Lower leg skin (tissue), 4 donors: Measurements from ENCODE around the gene PTTG1IP. TPM values are rescaled to one million over a fixed set of nuclear protein-coding genes. Genes with fewer than 3 reads are reported as not detected.

ENCODE experiments used
- DNase-seq, 2 donors: peaks; one replicate each; pipeline ENCODE4 v3.0.0-alpha.2; 2019; ENCODE audit warnings: low spot score in 2 of 2
- H3K4me3 ChIP-seq: fragments of 200-600 bp; sonication (generic); 2 replicates; pipeline ENCODE4 v1.5.1; 2017; ENCODE audit warnings: mild to moderate bottlenecking, low read depth; ENCODE audit not compliant: poor library complexity, severe bottlenecking
- CTCF ChIP-seq, 3 donors: fragments of 450-650 bp; IDR thresholded peaks; one replicate each; pipeline ENCODE4 v1.5.1; 2016; ENCODE audit warnings: antibody characterized with exemption in 3 of 3, mild to moderate bottlenecking in 3 of 3, moderate library complexity in 2 of 3
- POLR2A ChIP-seq, 2 donors: fragments of 450-650 bp; IDR thresholded peaks; one replicate each; pipeline ENCODE4 v1.6.1; 2016 to 2017; ENCODE audit warnings: antibody characterized with exemption in 2 of 2, mild to moderate bottlenecking in 1 of 2, moderate library complexity in 1 of 2
- WGBS, 2 donors: methylation state at CpG; one replicate each; pipeline ENCODE4 v1.1.5; 2018; 5-methylcytosine and 5-hydroxymethylcytosine counted together
- intact Hi-C: fragments of 100-400 bp; cut with DNase I; formaldehyde crosslinking; loops from one replicate; pipeline ENCODE4 v1.15.0; 2023; ENCODE audit warnings: low total_unique reads
- total RNA-seq, 4 donors: library from RNA; depleted of rRNA; stranded (reverse); fragments of >200 nt; gene quantifications; one replicate each; pipeline ENCODE4 v1.1.0, GENCODE V29; 2016

PTTG1IP gene
- total RNA-seq, 4 donors from 2014 or later: 110 to 193 (median 133) TPM

- peak in 1 of 2 donors; percentile 92 for DNase-seq
- intact Hi-C loops: no loop called here
- no peak for TF ChIP-seq POLR2A (IDR thresholded peaks at IDR 0.05)
- TF ChIP-seq CTCF (IDR thresholded peaks at IDR 0.05): no peak
- 6 to 8% methylated on average over 27 to 28 of the region's 34 CpGs for WGBS, 2 donors
- no peak overlapping the region for H3K4me3 ChIP-seq
Measured at GRCh38 chr21:44845418-44846223, 27.9 kb downstream of the PTTG1IP start.

- TF ChIP-seq POLR2A (IDR thresholded peaks at IDR 0.05): no peak
- no peak for TF ChIP-seq CTCF (IDR thresholded peaks at IDR 0.05)
- DNase-seq: no peak
- H3K4me3 ChIP-seq: no peak overlapping the region
- 75 to 79% methylated on average over 16 of the region's 16 CpGs for WGBS, 2 donors
- intact Hi-C loops: loop anchor here (1.0 kb wide), 1 partner anchor 40 kb away; no protein-coding TSS in a partner anchor
Measured at GRCh38 chr21:44844256-44844655, 29.2 kb downstream of the PTTG1IP start.

GRCh38 chr21:44842721-44843445 lies 30.6 kb downstream of the PTTG1IP start:
- no peak for DNase-seq
- TF ChIP-seq POLR2A (IDR thresholded peaks at IDR 0.05) (no peak), CTCF (IDR thresholded peaks at IDR 0.05) (no peak)
- no peak overlapping the region for H3K4me3 ChIP-seq
- 72 to 79% methylated on average over 23 of the region's 23 CpGs for WGBS, 2 donors
- intact Hi-C loops: no loop called here

- intact Hi-C loops: no loop called here
- TF ChIP-seq POLR2A (IDR thresholded peaks at IDR 0.05) (no peak), CTCF (IDR thresholded peaks at IDR 0.05) (no peak)
- 83 to 87% methylated on average over 10 of the region's 10 CpGs for WGBS, 2 donors
- no peak for DNase-seq
- no peak overlapping the region for H3K4me3 ChIP-seq
Measured at GRCh38 chr21:44842087-44842486, 31.4 kb downstream of the PTTG1IP start.

GRCh38 chr21:44840771-44841170 lies 32.7 kb downstream of the PTTG1IP start:
- intact Hi-C loops: no loop called here
- no peak for DNase-seq
- H3K4me3 ChIP-seq: no peak overlapping the region
- TF ChIP-seq POLR2A (IDR thresholded peaks at IDR 0.05) (no peak), CTCF (IDR thresholded peaks at IDR 0.05) (no peak)
- 77 to 83% methylated on average over 10 to 11 of the region's 11 CpGs for WGBS, 2 donors
